PC-9 (cell line): ENCODE measurements around the gene RPS27A. TPM values are rescaled to one million over a fixed set of nuclear protein-coding genes. Genes with fewer than 3 reads are reported as not detected.
A peak's percentile ranks its signal among the peaks of the same experiment; 100 is the strongest.
"Not testable (repeated sequence)": the region's sequence is repeated elsewhere in the genome, so short reads cannot be mapped to it uniquely, and the experiment has no call there.

Experiments used
- BruUV-seq: library from RNA; stranded (reverse); fragments of 400-500 nt; replicated peaks from 2 replicates; lab custom pipeline; 2021; lab: Mats Ljungman, UMichigan
- CTCF ChIA-PET: fragments of 300-600 bp; sonication (Branson Sonifier 250); formaldehyde crosslinking; loops from one replicate; lab custom pipeline; 2022; ENCODE audit warnings: antibody characterized with exemption; lab: Charles Lee
- POLR2A ChIA-PET: fragments of 300-600 bp; sonication (Branson Sonifier 250); formaldehyde crosslinking; loops from one replicate; lab custom pipeline; 2022; ENCODE audit warnings: antibody characterized with exemption; ENCODE audit not compliant: unreplicated experiment; lab: Charles Lee
- DNase-seq, 2 experiments: peaks; one replicate each; pipeline versions ENCODE4 v3.0.0 to v3.0.0-alpha.2; 2015 to 2022; ENCODE audit warnings: mixed read lengths in 1 of 2
- H2AFZ ChIP-seq: fragments of 200-600 bp; sonication (generic); 2 replicates; pipeline ENCODE4 v1.8.1; 2017; ENCODE audit warnings: antibody characterized with exemption
- H3F3A ChIP-seq: fragments of 200-600 bp; sonication (generic); 2 replicates; pipeline ENCODE4 v1.8.1; 2017; ENCODE audit warnings: antibody characterized with exemption, mild to moderate bottlenecking, low read depth; ENCODE audit not compliant: insufficient read depth
- H3K27ac ChIP-seq: fragments of 200-600 bp; sonication (generic); 2 replicates; pipeline ENCODE4 v1.6.1; 2016; ENCODE audit warnings: mixed run types
- H3K27me3 ChIP-seq: fragments of 200-600 bp; sonication (generic); 2 replicates; pipeline ENCODE4 v1.6.1; 2016; ENCODE audit warnings: low read depth, mixed run types; ENCODE audit not compliant: insufficient read depth
- H3K36me3 ChIP-seq: fragments of 200-600 bp; sonication (generic); 2 replicates; pipeline ENCODE4 v1.6.1; 2016; ENCODE audit warnings: low read depth, mixed run types
- H3K4me1 ChIP-seq: fragments of 200-600 bp; sonication (generic); replicated peaks from 2 replicates; pipeline ENCODE4 v1.6.1; 2016; ENCODE audit warnings: mixed run types; ENCODE audit not compliant: insufficient read depth
- H3K4me2 ChIP-seq: fragments of 200-600 bp; sonication (generic); 2 replicates; pipeline ENCODE4 v1.6.1; 2017; ENCODE audit warnings: mixed run types
- H3K4me3 ChIP-seq: fragments of 200-600 bp; sonication (generic); 2 replicates; pipeline ENCODE4 v1.6.1; 2016; ENCODE audit warnings: mixed run types
- H3K79me2 ChIP-seq: fragments of 200-600 bp; sonication (generic); 2 replicates; pipeline ENCODE4 v1.6.1; 2017; ENCODE audit warnings: low read depth, mixed run types
- H3K9me2 ChIP-seq: fragments of 200-600 bp; sonication (generic); 2 replicates; pipeline ENCODE4 v1.8.1; 2017; ENCODE audit warnings: mild to moderate bottlenecking; ENCODE audit not compliant: insufficient read depth
- H3K9me3 ChIP-seq: fragments of 200-600 bp; sonication (generic); 2 replicates; pipeline ENCODE4 v1.8.1; 2016; ENCODE audit warnings: low read depth; ENCODE audit not compliant: insufficient read depth
- H4K20me1 ChIP-seq: fragments of 200-600 bp; sonication (generic); 2 replicates; pipeline ENCODE4 v1.8.1; 2017; ENCODE audit not compliant: insufficient read depth
- CTCF ChIP-seq: fragments of 200-600 bp; sonication (generic); conservative IDR thresholded peaks from 2 replicates; pipeline ENCODE4 v1.6.1; 2017; ENCODE audit warnings: mixed run types, antibody characterized with exemption, mild to moderate bottlenecking, moderate library complexity
- EZH2 ChIP-seq: fragments of 200-600 bp; sonication (generic); IDR thresholded peaks from 2 replicates; pipeline ENCODE4 v1.8.0; 2017; ENCODE audit warnings: antibody characterized with exemption, low read depth
- intact Hi-C: fragments of 100-400 bp; cut with micrococcal nuclease; formaldehyde crosslinking; loops from one replicate; pipeline ENCODE4 v1.10.0; 2022; ENCODE audit not compliant: unreplicated experiment
- total RNA-seq: library from RNA; stranded (reverse); gene quantifications from 2 replicates; pipeline ENCODE4 v1.2.3, GENCODE V29; 2021

Gene RPS27A
- total RNA-seq, 1 experiment from 2014 or later: 1,269 TPM

- H3F3A ChIP-seq: no peaks in the 10 kb centered on the region
- H4K20me1 ChIP-seq: no peaks in the 10 kb centered on the region
- H3K9me3 ChIP-seq: no peaks in the 10 kb centered on the region
- H3K36me3 ChIP-seq: no peaks in the 10 kb centered on the region
- no peaks in the 10 kb centered on the region for H3K79me2 ChIP-seq
- no peak overlapping the region for H3K27ac ChIP-seq
- no peaks in the 10 kb centered on the region for H3K27me3 ChIP-seq
- ChIA-PET POLR2A (no interaction called here), CTCF (no interaction called here)
- DNase-seq: no peak
- no peaks in the 10 kb centered on the region for H3K9me2 ChIP-seq
- TF ChIP-seq EZH2 (no peak), CTCF (no peak)
- intact Hi-C loops: no loop called here
- no peak overlapping the region for H3K4me3 ChIP-seq
- no TSS peak for BruUV-seq
- H2AFZ ChIP-seq: peak overlapping the region; percentile 14; the same call in 1 of the 2 replicates
- no peak overlapping the region for H3K4me2 ChIP-seq
- 0 out of 2 replicates have a peak, but pooled peaks cover 8% of the 10 kb centered on the region for H3K4me1 ChIP-seq
These were observed 44.8 kb downstream of the RPS27A start for GRCh38 chr2:55277310-55277709.

GRCh38 chr2:55279214-55279835 lies 46.8 kb downstream of the RPS27A start:
- intact Hi-C loops, H3K9me3 ChIP-seq, H3K27ac ChIP-seq, H3K36me3 ChIP-seq, H3K9me2 ChIP-seq, DNase-seq, H3K79me2 ChIP-seq, CTCF ChIA-PET, POLR2A ChIA-PET, H2AFZ ChIP-seq, BruUV-seq, H3K4me2 ChIP-seq, H3K27me3 ChIP-seq, H4K20me1 ChIP-seq, H3K4me3 ChIP-seq, H3F3A ChIP-seq: not testable (repeated sequence)
- H3K4me1 ChIP-seq: peaks cover 12% of the 10 kb centered on the region; the same call in 1 of the 2 replicates

GRCh38 chr2:55279859-55280424 lies 47.5 kb downstream of the RPS27A start:
- DNase-seq, H3K4me3 ChIP-seq, BruUV-seq, intact Hi-C loops, H3K36me3 ChIP-seq, CTCF ChIA-PET, H4K20me1 ChIP-seq, H3K27ac ChIP-seq, H3K4me2 ChIP-seq, H3K79me2 ChIP-seq, H3K9me3 ChIP-seq, H2AFZ ChIP-seq, H3F3A ChIP-seq, H3K9me2 ChIP-seq, H3K27me3 ChIP-seq: not testable (repeated sequence)
- POLR2A ChIA-PET: interaction anchor here (0.6 kb wide), 1 partner anchor 325 kb away, joined by 3 read pairs; no protein-coding TSS in a partner anchor
- peaks cover 12% of the 10 kb centered on the region; the same call in 1 of the 2 replicates for H3K4me1 ChIP-seq

- H3K4me3 ChIP-seq, intact Hi-C loops, DNase-seq, H3K9me2 ChIP-seq, H3K79me2 ChIP-seq, CTCF ChIA-PET, H3K9me3 ChIP-seq, H3K36me3 ChIP-seq, POLR2A ChIA-PET, H3F3A ChIP-seq, H3K27ac ChIP-seq, H4K20me1 ChIP-seq, H3K27me3 ChIP-seq: not testable (repeated sequence)
- H3K4me2 ChIP-seq: peak overlapping the region; percentile 80; the same call in 1 of the 2 replicates
- H2AFZ ChIP-seq: peak overlapping the region; percentile 95
- TSS peak; percentile 71 for BruUV-seq
- peaks cover 12% of the 10 kb centered on the region; the same call in 1 of the 2 replicates for H3K4me1 ChIP-seq
These were observed 48.5 kb downstream of the RPS27A start for GRCh38 chr2:55280851-55281546.
